ENCODE measurements around the gene NELFE. TPM values are rescaled to one million over a fixed set of nuclear protein-coding genes. Genes with fewer than 3 reads are reported as not detected.

Gene NELFE
- total RNA-seq, result 129 and 171 TPM in 2 replicates

DNA sequence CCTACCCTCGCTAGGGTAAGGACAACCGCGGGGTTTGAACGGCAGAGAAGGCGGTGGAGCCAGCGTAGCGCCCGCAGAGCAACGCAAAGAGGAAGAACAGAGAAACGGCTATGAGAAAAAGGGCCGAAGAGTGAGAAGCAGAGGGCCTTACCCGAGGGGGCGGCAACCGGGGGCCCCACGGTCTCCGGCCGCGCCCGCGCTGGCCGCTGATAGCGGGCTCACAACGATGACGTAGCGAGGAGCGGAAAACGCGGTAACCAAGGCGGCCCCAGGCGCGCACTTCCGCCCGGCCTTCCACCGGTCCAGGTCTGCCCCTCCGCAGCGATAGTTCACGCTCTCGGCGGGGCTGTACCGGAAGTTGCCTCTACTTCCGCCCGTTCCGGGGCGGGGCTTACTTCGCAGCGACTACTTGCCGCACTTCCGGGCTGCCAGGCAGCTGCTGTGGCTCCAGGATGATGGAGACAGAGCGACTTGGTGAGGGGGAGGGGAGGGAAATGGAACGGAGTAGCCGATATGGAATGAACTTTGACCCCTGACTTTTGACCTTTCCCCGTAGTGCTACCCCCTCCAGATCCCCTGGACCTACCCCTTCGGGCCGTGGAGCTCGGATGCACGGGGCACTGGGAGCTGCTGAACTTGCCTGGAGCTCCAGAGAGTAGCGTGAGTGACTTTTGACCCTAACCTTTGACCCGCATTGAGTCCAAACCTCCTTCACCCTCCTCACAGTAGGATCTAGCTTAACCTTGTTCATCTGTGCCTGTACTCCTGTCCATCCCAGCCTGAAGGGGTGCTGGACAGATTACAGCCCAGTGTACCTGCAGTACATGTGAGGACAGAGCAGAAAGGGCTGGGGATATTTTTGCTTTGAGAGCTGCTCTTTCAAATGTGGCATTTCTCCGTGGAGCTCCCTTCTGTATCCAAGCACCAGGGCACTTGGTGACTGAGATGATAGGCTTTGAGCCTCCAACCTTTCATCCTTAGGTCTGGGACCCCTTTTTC lies at the start of gene NELFE, which contains the start of gene SKIC2:
NELFE (minus strand) TSS at position 231 of the 999 bp plus-strand sequence. CDS start 525 bp downstream, outside the sequence.
SKIC2 (plus strand) TSS at position 435 of the 999 bp plus-strand sequence; CDS start at position 453, 18 bp downstream.

GRCh38 chr6:31981744-31982143 lies 23.0 kb upstream of the NELFE start, which contains the start of gene C4A:
TSS of gene C4A (plus strand) at chr6:31982057. CDS start at chr6:31982108, 51 bp downstream.

DNA sequence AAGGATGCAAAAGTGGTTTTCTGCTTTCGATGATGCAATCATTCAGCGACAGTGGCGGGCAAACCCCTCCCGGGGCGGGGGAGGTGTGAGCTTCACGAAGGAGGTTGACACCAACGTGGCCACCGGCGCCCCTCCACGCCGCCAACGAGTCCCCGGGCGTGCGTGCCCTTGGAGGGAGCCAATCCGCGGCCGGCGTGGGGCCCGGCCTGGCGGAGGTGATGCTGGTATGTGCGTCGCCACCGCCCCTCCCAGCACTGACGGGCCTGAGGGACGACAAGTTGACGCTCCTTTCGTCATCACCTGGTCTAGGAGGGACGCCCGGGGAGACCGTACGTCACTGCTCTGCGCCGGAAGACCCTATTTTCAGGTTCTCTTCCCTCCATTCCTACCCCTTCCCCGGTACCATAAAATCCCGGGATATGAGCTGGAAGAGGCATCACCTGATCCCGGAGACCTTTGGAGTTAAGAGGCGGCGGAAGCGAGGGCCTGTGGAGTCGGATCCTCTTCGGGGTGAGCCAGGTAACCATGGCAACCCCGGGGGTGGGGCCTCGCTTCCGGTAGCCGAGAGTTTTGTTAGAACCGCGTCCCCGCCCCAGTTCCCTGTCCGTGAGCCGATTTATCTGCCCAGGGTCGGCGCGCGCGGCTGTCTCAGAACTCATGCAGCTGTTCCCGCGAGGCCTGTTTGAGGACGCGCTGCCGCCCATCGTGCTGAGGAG lies 13.4 kb upstream of the NELFE start, which contains the start of gene DXO:
DXO (minus strand) TSS at position 146 of the 716 bp plus-strand sequence. CDS start 463 bp downstream, outside the sequence.

DNA sequence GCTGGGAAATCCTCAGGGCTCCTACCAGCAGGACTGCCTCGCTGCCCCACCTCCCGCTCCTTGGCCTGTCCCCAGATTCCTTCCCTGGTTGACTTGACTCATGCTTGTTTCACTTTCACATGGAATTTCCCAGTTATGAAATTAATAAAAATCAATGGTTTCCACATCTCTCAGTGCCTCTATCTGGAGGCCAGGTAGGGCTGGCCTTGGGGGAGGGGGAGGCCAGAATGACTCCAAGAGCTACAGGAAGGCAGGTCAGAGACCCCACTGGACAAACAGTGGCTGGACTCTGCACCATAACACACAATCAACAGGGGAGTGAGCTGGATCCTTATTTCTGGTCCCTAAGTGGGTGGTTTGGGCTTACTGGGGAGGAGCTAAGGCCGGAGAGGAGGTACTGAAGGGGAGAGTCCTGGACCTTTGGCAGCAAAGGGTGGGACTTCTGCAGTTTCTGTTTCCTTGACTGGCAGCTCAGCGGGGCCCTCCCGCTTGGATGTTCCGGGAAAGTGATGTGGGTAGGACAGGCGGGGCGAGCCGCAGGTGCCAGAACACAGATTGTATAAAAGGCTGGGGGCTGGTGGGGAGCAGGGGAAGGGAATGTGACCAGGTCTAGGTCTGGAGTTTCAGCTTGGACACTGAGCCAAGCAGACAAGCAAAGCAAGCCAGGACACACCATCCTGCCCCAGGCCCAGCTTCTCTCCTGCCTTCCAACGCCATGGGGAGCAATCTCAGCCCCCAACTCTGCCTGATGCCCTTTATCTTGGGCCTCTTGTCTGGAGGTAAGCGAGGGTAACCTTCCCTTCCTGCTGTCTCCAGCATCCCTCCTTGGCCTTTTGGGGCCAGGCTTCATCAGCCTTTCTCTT lies 13.0 kb downstream of the NELFE start, which contains the start of gene CFB:
CFB (plus strand) TSS at position 589 of the 863 bp plus-strand sequence; CDS start at position 716, 127 bp downstream.

DNA sequence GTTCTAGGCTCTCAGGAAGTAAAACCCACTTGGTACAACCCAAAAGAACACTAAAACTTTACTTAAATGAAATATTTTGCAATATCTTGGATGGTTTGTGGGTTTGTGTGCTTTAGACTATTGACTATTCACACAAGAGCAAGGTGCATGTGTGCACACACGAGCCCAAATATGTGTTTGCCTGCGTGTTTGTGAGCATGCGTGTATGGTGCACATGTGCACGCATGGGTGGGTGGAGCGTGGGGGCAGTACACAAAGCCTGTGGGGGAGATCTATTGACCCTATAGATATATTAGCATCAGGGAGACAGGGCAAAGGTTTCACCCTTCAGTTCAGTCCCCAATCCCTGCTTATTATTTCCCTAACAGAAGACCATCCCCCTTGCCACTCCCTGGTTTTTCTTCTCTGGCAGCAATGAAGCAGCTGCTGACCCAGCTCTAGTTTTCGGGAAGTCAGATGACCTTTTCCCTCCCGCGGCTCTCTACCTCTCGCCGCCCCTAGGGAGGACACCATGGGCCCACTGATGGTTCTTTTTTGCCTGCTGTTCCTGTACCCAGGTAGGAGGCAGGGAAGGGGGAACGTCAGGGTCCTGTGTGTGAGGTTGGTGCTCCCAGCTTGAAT lies 31.4 kb downstream of the NELFE start, which contains the start of gene C2:
C2 (plus strand) TSS at position 476 of the 621 bp plus-strand sequence; CDS start at position 512, 36 bp downstream.

Other genes with a start within 250 kb of the NELFE start
- gene LY6G6D, start 243.6 kb downstream of the NELFE start, total RNA-seq, result not detected in 2 replicates
- gene LY6G6C, start 237.2 kb downstream of the NELFE start, total RNA-seq, result 0.15 TPM in 1 of 2 replicates, not detected in the other
- not detected in 2 replicates for gene MPIG6B, start 235.6 kb downstream of the NELFE start, total RNA-seq
- gene DDAH2, start 229.7 kb downstream of the NELFE start, total RNA-seq, result 9.5 and 16.1 TPM in 2 replicates
- 805 and 887 TPM in 2 replicates for gene CLIC1, start 222.4 kb downstream of the NELFE start, total RNA-seq
- 6.2 and 7.4 TPM in 2 replicates for gene MSH5, start 219.0 kb downstream of the NELFE start, total RNA-seq
- 0.70 and 1.5 TPM in 2 replicates for gene SAPCD1, start 196.3 kb downstream of the NELFE start, total RNA-seq
- gene VWA7, start 181.6 kb downstream of the NELFE start, total RNA-seq, result 0.19 and 0.86 TPM in 2 replicates
- gene VARS1, start 163.2 kb downstream of the NELFE start, total RNA-seq, result 84.7 and 118 TPM in 2 replicates
- gene LSM2, start 152.0 kb downstream of the NELFE start, total RNA-seq, result 95.7 and 134 TPM in 2 replicates
- 0.53 and 0.62 TPM in 2 replicates for gene HSPA1L, start 143.7 kb downstream of the NELFE start, total RNA-seq
- 37.6 and 59.1 TPM in 2 replicates for gene HSPA1A, start 143.4 kb downstream of the NELFE start, total RNA-seq
- gene HSPA1B, start 131.2 kb downstream of the NELFE start, total RNA-seq, result 76.1 and 133 TPM in 2 replicates
- gene NEU1, start 96.2 kb downstream of the NELFE start, total RNA-seq, result 33.3 and 33.7 TPM in 2 replicates
- gene SLC44A4, start 80.0 kb downstream of the NELFE start, total RNA-seq, result 0.04 TPM in 1 of 2 replicates, not detected in the other
- 22.2 and 24.5 TPM in 2 replicates for gene EHMT2, start 61.3 kb downstream of the NELFE start, total RNA-seq
- gene ZBTB12, start 56.9 kb downstream of the NELFE start, total RNA-seq, result 0.30 and 0.39 TPM in 2 replicates
- gene C2, start 31.3 kb downstream of the NELFE start, total RNA-seq, result not detected in 2 replicates
- 1.2 and 3.4 TPM in 2 replicates for gene CFB, start 12.9 kb downstream of the NELFE start, total RNA-seq
- 34.5 and 47.2 TPM in 2 replicates for gene SKIC2, start 204 bp upstream of the NELFE start, total RNA-seq
- 17.2 and 20.9 TPM in 2 replicates for gene DXO, start 13.2 kb upstream of the NELFE start, total RNA-seq
- 1.7 and 3.4 TPM in 2 replicates for gene C4A, start 23.1 kb upstream of the NELFE start, total RNA-seq
- 1.2 and 2.4 TPM in 2 replicates for gene C4B, start 55.8 kb upstream of the NELFE start, total RNA-seq
- not detected in 2 replicates for gene CYP21A2, start 79.4 kb upstream of the NELFE start, total RNA-seq
- gene TNXB, start 150.4 kb upstream of the NELFE start, total RNA-seq, result 0.23 and 0.30 TPM in 2 replicates
- gene ATF6B, start 169.3 kb upstream of the NELFE start, total RNA-seq, result 16.0 and 22.0 TPM in 2 replicates
- gene FKBPL, start 171.3 kb upstream of the NELFE start, total RNA-seq, result 4.5 and 7.8 TPM in 2 replicates
- gene PRRT1, start 193.0 kb upstream of the NELFE start, total RNA-seq, result not detected in 2 replicates
- gene PPT2, start 195.2 kb upstream of the NELFE start, total RNA-seq, result 14.3 and 17.5 TPM in 2 replicates
- 0.57 and 1.0 TPM in 2 replicates for gene EGFL8, start 205.6 kb upstream of the NELFE start, total RNA-seq
- 49.2 and 63.7 TPM in 2 replicates for gene AGPAT1, start 217.1 kb upstream of the NELFE start, total RNA-seq
- gene RNF5, start 219.4 kb upstream of the NELFE start, total RNA-seq, result 37.5 and 64.1 TPM in 2 replicates
- 1.3 and 1.8 TPM in 2 replicates for gene AGER, start 225.3 kb upstream of the NELFE start, total RNA-seq
- 22.7 and 42.2 TPM in 2 replicates for gene PBX2, start 231.2 kb upstream of the NELFE start, total RNA-seq
- 7.0 and 13.3 TPM in 2 replicates for gene GPSM3, start 233.7 kb upstream of the NELFE start, total RNA-seq